EH (cell line): ENCODE measurements around the gene RBM23.

ENCODE experiments used
- DNase-seq: peaks from one replicate; pipeline ENCODE4 v3.0.0-alpha.2; 2015; ENCODE audit warnings: low read depth

RBM23 gene

GRCh38 chr14:22885975-22886374 lies 33.0 kb downstream of the RBM23 start:
- no peak for DNase-seq

- DNase-seq, result no peak
Measured at GRCh38 chr14:22884738-22885523, 34.0 kb downstream of the RBM23 start.

- DNase-seq, result no peak
Measured at GRCh38 chr14:22884076-22884737, 34.7 kb downstream of the RBM23 start.

- no peak for DNase-seq
Measured at GRCh38 chr14:22883173-22883976, 35.6 kb downstream of the RBM23 start, which contains the start of gene REM2. Gene REM2 (plus strand): TSS chr14:22883222. CDS start chr14:22883288, 66 bp downstream.

- peak; percentile 43 for DNase-seq
Measured at GRCh38 chr14:22882529-22883172, 36.3 kb downstream of the RBM23 start.

GRCh38 chr14:22882064-22882463 lies 36.9 kb downstream of the RBM23 start:
- no peak for DNase-seq

GRCh38 chr14:22878271-22879246 lies 40.4 kb downstream of the RBM23 start:
- DNase-seq, result no peak

GRCh38 chr14:22877000-22877501 lies 41.9 kb downstream of the RBM23 start:
- no peak for DNase-seq

- DNase-seq, result no peak
Measured at GRCh38 chr14:22875748-22876319, 43.1 kb downstream of the RBM23 start.

- no peak for DNase-seq
Measured at GRCh38 chr14:22875003-22875747, 43.8 kb downstream of the RBM23 start.

- DNase-seq, result no peak
Measured at GRCh38 chr14:22872833-22873520, 46.0 kb downstream of the RBM23 start.

- peak; percentile 84 for DNase-seq
Measured at GRCh38 chr14:22872033-22872832, 46.7 kb downstream of the RBM23 start.

GRCh38 chr14:22871224-22872032 lies 47.5 kb downstream of the RBM23 start, which contains the start of gene LRP10:
Gene LRP10 (plus strand): TSS chr14:22871740. CDS start chr14:22872304, 564 bp downstream.
- DNase-seq, result peak; percentile 89

GRCh38 chr14:22870811-22871223 lies 48.1 kb downstream of the RBM23 start:
- no peak for DNase-seq

- no peak for DNase-seq
Measured at GRCh38 chr14:22866874-22867273, 52.1 kb downstream of the RBM23 start.

- DNase-seq, result no peak
Measured at GRCh38 chr14:22865424-22866405, 53.2 kb downstream of the RBM23 start.
